Ishikawa (cell line): Measurements from ENCODE around the gene BRD7.

Experiments used
- EGR1 ChIP-seq: IDR thresholded peaks from 2 replicates; pipeline ENCODE4 v1.6.1; 2012
- EP300 ChIP-seq: IDR thresholded peaks from 2 replicates; pipeline ENCODE4 v1.6.1; 2012; ENCODE audit warnings: borderline replicate concordance
- NFIC ChIP-seq: IDR thresholded peaks from 2 replicates; pipeline ENCODE4 v1.6.1; 2012
- RAD21 ChIP-seq: IDR thresholded peaks from 2 replicates; pipeline ENCODE4 v1.6.1; 2012; ENCODE audit warnings: low read depth
- USF1 ChIP-seq: IDR thresholded peaks from 2 replicates; pipeline ENCODE4 v1.6.1; 2012
- YY1 ChIP-seq: IDR thresholded peaks from 2 replicates; pipeline ENCODE4 v1.6.1; 2012; ENCODE audit warnings: low read depth

DNA sequence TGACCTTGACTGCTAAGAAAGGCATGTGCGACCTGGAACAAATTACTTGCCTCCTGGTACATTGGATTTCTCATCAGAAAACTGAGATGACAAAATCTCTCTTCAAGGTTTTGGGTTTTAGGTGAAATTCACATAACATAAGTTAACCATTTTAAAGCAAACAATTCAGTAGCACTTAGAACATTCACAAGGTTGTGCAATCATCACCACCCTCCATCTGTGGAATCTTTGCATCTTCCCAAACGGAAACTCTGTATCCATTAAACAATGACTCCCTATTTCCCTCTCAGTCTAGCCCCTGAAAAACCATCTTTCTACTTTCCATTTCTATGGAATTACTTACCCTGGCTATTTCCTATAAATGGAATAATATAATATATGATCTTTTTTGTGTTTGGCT lies 42.2 kb upstream of the BRD7 start:
- no peak for TF ChIP-seq RAD21
- no peak for TF ChIP-seq NFIC
- TF ChIP-seq USF1, result no peak
- no peak for TF ChIP-seq EP300
- TF ChIP-seq YY1, result no peak
- no peak for TF ChIP-seq EGR1
